GM18867 (cell line): ENCODE data around the gene FOXR1.

Experiments used
- ATAC-seq: cut with Tn5 transposase; IDR thresholded peaks from one replicate; pipeline ENCODE4 v1.9.1; 2021; ENCODE audit warnings: mild to moderate bottlenecking, moderate library complexity; ENCODE audit not compliant: unreplicated experiment

Gene FOXR1

DNA sequence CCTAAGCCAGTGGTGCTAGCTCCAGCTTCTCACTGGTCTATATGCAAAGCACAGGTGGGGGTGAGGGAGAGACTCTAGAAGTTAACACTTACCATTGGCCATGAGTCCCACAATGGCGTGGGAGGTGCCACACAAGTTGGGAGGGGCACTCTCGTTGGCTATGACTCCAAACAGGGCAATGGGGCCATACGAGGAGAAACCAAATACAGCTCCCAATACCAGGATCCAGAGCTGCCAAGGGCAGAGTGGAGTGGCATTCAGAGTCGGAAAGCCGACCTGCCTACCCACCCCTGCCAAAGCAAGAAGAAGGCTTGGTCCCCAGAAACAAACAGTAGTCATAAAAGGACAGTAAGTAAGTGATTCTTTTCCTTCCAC lies 53.5 kb downstream of the FOXR1 start:
- no peak for ATAC-seq

DNA sequence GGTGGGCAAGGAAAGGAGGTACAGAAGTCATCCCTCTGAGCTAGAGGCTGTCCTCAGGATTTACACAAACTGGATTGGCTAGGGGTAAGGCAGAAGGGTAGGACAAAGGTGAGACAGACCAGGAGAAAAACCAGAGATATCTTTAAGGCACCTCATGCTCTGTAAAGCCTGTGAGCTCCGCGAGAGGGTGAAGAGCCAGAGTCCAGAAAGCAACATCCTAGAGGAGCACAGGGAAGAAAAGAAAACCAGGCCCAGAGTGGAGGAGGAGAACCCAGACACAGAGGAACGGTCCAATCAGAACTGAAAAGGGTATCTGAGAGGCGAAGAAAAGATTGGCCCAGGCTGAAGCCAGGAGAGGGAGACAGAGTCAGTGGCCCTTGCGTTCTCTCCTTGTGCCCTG lies 54.0 kb downstream of the FOXR1 start:
- no peak for ATAC-seq

DNA sequence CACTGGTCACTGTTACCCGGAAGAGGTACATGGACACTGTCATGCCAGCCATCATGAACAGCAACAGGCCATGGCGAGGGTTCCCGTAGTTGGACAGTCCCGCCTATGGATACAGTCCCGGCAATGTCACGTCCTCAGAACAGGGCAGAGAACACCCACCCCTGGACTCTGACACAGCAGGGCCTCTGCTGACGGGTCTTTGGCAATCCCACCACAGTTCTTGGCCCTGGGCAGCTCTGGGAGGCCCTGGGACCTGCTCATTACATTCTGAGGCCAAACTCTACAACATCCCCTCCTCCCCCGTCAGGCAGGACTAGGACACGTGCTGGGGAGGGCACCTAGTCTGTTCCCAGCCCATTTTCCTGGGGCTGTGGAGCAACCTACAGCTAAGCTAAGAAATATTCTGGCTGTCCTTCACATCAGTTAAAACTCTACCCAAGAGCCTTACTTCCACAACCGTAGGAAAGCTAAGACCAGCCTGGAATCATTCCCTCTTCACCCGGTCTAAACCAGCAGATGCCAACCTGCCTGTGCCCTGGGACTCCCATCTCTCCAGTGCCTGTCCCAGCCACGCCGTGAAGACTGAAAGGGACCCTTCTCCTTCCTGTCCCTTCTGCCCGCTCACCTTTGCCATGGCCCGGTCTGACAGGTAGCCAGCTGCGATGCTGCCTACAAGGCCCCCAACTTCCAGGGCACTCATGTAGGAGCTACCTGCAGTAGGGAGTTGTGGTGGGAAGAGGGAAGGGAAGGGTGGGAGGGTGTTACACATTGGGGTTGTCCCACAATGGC lies 54.6 kb downstream of the FOXR1 start:
- no peak for ATAC-seq

DNA sequence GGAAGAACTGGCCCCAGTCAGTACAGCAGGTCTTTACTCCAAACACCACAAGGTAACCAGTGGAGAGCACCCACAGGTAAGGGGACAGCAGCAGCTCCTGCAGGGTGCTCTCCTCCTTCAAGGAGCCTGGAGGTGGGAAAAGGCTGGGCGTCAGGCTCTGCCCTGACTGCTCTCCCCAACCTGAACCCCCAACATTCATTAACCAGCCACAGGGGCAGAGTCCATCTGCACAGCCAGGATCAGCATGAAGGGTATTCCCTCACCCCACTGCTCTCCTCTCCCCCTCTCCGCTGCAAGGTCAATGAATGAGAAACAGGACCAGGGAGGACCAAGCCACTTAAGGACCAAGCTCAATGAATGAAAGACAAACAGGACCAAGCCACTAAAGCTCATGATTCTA lies 55.4 kb downstream of the FOXR1 start:
- no peak for ATAC-seq

DNA sequence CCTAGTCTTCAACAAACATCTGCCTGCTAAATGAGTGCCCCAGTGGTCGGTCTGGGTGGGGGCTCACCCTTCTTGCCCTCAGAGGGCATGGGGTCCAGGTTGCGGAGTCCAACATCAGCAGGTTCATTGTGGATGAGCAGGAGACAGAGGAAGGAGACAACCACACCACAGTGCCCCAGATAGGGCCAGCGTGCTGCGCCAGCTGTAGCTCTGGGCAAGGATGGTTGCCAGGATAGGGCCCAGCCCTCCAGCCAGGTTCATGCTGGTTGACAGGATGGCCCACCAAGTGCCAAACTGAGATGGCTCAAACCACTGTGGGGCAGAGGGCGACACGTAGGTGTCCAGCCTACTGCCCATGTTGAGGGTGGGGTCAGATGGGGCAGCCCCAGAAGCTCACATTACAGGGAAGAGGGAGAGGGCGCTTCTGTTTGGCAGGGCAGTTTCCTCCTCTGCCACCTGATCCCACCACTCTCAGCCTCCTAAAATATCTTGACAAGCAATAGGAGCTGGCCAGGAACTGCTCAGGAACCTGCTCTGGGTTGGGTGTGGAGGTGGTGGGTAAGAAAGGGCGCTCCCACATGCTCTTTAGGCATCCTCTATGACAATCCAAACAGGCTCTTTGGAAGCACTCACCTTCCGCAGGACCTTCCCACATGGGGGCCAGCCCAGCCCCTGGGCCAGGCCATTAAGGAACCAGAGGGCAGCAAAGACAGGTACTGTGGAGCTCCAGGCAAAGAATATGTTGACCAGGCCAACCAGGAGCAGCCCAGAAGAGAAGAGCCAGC lies 56.2 kb downstream of the FOXR1 start:
- ATAC-seq = no peak

DNA sequence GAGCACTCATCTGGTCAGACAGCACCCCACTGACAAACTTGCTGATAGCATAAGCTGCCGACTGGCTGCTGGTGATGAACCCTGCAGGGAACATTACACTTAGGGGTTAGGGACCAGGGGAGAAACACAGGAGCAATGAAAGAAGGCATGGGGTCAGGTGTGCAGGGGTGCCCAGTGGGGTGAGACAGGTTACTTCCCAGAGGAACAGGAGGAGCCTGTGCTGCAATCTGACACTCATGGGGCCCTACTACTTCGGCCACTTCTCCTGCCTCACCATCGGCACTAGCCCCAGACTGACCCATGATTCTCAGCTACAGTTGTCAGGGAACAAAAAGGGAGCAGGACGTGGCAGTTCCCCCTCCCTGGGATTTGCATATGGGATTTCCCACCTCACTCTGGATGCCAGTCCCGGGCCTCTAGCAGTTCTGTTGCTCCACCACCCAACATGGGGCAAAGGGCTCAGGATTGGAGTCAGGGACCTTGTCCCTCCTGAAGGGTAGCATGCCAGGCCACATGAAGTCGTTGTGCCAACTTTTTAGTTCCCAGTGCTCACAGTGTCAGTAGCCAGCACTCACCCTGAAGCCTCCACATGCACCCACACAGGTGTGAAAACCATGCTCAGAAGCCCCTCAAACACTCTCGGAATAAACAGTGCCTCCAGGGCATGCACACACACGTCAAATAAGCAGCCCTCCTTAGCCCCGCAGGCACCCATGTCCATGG lies 56.9 kb downstream of the FOXR1 start:
- no peak for ATAC-seq

DNA sequence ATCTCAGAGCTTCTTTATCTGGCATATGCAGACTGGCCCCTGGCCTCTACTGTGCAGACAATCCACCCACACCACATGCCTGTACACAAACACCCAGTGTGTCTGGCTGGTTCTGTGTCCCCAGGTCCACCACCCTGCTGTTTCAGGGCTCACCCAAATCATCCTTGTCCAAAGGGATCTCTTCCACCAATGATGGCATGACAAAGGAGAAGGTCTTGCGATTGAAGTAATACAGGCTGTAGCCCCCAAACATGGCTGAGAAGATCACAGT lies 57.4 kb downstream of the FOXR1 start:
- ATAC-seq = no peak

DNA sequence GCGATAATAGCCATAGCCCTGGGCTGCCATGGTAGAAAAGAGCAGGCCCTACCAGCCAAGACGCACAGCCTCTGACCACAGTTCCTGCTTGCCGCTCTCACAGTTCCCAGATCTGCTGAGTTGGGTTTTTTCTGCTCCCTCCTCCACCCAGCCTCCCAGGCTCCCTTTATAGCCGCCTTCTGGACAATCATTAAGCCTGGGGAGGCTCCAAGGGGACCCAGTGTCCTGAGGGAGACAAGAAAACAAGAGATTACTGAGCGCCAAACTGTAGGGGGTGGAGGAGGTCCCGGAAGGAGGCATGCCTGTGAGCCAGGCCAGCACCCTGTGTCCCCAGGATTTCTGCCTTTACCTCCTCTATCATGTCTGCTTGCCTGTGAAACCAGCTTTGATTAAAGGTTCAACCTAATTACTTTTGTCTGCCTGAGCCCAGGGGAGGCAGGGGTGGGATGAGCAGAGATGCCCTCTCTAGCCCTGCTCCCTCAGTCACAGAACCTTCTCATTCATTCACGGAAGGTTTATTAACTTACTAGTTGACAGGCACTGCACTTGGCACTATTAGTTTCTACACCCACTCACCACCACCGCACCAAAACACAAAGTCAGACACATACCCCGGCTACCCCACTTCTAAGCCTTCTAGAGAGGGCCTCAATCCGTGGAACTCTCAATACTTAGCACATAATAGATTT lies 57.9 kb downstream of the FOXR1 start:
- ATAC-seq = peak; percentile 24

DNA sequence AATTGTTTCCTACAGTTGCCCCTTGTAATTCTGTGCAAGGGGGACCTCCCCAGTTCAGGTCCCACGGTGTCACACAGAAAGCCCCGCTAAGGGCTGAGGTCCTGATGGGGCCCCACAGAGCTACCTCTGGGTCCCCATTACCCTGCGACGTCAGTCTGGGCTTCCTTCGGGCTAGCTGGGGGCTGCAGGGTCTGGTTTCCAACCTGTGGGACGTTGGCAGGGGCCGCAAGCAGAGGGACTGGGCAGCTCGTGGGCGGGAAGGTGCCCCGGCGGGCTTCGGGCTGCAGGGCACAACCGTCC lies 58.4 kb downstream of the FOXR1 start:
- peak; percentile 2 for ATAC-seq

DNA sequence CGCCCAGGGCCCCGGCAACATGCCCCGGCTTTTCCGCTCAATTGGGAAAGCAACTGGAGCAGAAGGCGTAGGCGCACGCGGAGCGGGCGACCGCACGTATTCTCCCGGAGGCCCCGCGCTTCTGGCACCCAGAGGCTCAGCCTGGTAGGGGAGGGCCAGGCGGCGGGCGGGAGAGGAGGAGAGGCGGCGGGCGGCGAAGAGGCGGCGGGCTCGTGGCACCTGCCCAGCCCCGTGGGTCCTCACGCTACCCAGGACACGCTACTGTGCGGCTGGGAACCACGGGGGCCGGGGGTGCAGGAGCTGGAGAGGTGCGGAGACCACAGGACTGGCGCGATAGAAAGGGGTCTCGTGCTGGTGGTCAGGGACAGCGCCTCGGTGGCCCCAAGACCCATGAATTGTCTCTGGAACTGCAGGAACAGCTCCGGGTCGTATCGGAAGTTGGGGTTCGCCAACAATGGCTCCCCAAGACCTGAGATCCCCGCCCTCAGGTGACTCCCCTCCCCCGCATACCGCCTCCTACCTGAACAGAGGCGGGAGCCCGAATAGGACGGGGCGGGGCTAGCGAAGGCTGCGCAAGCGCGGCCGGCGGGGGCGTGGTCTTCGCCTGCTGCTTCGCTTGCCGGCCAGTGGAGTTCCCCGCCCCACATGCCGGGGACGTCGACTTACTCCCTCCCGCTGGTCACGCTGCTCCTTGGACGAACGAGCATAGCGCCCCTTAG lies 58.9 kb downstream of the FOXR1 start, which contains the start of gene SLC37A4:
SLC37A4 (minus strand) TSS at position 549 of the 719 bp plus-strand sequence.
- ATAC-seq = peak; percentile 84
